Neural progenitor cell (in vitro differentiated cells): ENCODE measurements around the gene SEC61A1. TPM values are rescaled to one million over a fixed set of nuclear protein-coding genes. Genes with fewer than 3 reads are reported as not detected.

Experiments used
- DNase-seq: peaks from one replicate; pipeline ENCODE4 v3.0.0-alpha.2; 2016; ENCODE audit warnings: low spot score
- H2AFZ ChIP-seq: fragments of 200-600 bp; sonication (generic); replicated peaks from 2 replicates; pipeline ENCODE4 v1.6.1; 2016; ENCODE audit warnings: antibody characterized with exemption
- H3F3A ChIP-seq: fragments of 200-600 bp; sonication (generic); 2 replicates; pipeline ENCODE4 v1.6.1; 2016; ENCODE audit warnings: antibody characterized with exemption, low read depth
- H3K27ac ChIP-seq: fragments of 200-600 bp; sonication (generic); 2 replicates; pipeline ENCODE4 v1.5.1; 2016; ENCODE audit warnings: mild to moderate bottlenecking
- H3K27me3 ChIP-seq: fragments of 200-600 bp; sonication (generic); 2 replicates; pipeline ENCODE4 v1.6.1; 2016; ENCODE audit warnings: mild to moderate bottlenecking, moderate library complexity
- H3K36me3 ChIP-seq: fragments of 200-600 bp; sonication (generic); 2 replicates; pipeline ENCODE4 v1.5.1; 2016
- H3K4me1 ChIP-seq: fragments of 200-600 bp; sonication (generic); 2 replicates; pipeline ENCODE4 v1.6.1; 2016; ENCODE audit warnings: mixed run types
- H3K4me2 ChIP-seq: fragments of 200-600 bp; sonication (generic); 2 replicates; pipeline ENCODE4 v1.6.1; 2016
- H3K4me3 ChIP-seq: fragments of 200-600 bp; sonication (generic); 2 replicates; pipeline ENCODE4 v1.5.1; 2016
- H3K79me2 ChIP-seq: fragments of 200-600 bp; sonication (generic); 2 replicates; pipeline ENCODE4 v1.6.1; 2016; ENCODE audit warnings: low read depth
- H3K9ac ChIP-seq: fragments of 200-600 bp; sonication (generic); 2 replicates; pipeline ENCODE4 v1.6.1; 2016
- H3K9me3 ChIP-seq: fragments of 200-600 bp; sonication (generic); 2 replicates; pipeline ENCODE4 v1.5.1; 2016; ENCODE audit warnings: low read depth
- H4K20me1 ChIP-seq: fragments of 200-600 bp; sonication (generic); 2 replicates; pipeline ENCODE4 v1.6.1; 2016; ENCODE audit warnings: low read depth
- H3K27ac Mint-ChIP-seq: 3 replicates; pipeline ENCODE4 v1.8.0; 2021; ENCODE audit warnings: mixed read lengths
- H3K27me3 Mint-ChIP-seq: 2 replicates; pipeline ENCODE4 v1.8.0; 2022; ENCODE audit warnings: low read depth, mild to moderate bottlenecking, inconsistent platforms, moderate library complexity, mixed read lengths; ENCODE audit not compliant: insufficient read depth
- H3K36me3 Mint-ChIP-seq: 3 replicates; pipeline ENCODE4 v1.8.0; 2021; ENCODE audit warnings: mixed read lengths
- H3K4me1 Mint-ChIP-seq: 3 replicates; pipeline ENCODE4 v1.8.0; 2021; ENCODE audit warnings: mixed read lengths
- H3K4me3 Mint-ChIP-seq: 3 replicates; pipeline ENCODE4 v1.8.0; 2021; ENCODE audit warnings: mild to moderate bottlenecking, moderate library complexity, mixed read lengths
- H3K9me3 Mint-ChIP-seq: 3 replicates; pipeline ENCODE4 v1.8.0; 2020; ENCODE audit warnings: mixed read lengths
- CTCF ChIP-seq: fragments of 200-600 bp; sonication (generic); IDR thresholded peaks from 2 replicates; pipeline ENCODE4 v1.5.1; 2017; ENCODE audit warnings: antibody characterized with exemption, mild to moderate bottlenecking
- EZH2 ChIP-seq: fragments of 200-600 bp; sonication (generic); IDR thresholded peaks from 2 replicates; pipeline ENCODE4 v1.6.1; 2017; ENCODE audit warnings: antibody characterized with exemption, mild to moderate bottlenecking, moderate library complexity
- EZH2phosphoT487 ChIP-seq: fragments of 200-600 bp; sonication (generic); IDR thresholded peaks from 2 replicates; pipeline ENCODE4 v1.6.1; 2017; ENCODE audit warnings: antibody characterized with exemption
- total RNA-seq: library from RNA; depleted of rRNA; stranded (reverse); fragments of >200 nt; gene quantifications from 2 replicates; pipeline ENCODE4 v1.2.3, GENCODE V29; 2015; ENCODE audit warnings: low replicate concordance

The SEC61A1 gene
- total RNA-seq, 1 donor from 2014 or later, result 79.1 TPM

DNA sequence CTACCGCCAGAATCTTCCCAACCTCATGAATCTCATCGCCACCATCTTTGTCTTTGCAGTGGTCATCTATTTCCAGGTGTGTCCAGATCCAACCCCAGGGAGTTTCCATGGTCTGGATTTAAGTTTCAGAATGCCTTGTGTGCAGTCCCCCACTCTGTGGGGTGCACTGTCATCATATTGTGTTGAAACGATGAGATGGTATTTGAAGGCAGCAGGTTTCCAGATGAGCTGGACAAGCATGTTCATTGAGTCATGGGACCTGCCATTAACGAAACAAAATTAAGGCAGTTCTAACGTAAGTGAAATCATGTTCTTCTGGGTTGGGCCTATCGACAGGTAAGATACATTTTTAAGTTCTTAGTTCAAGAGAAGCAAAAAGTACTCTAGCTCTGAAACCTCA, 12.7 kb downstream of the SEC61A1 start:
- Histone ChIP-seq H3K4me3 (no peak overlapping the region), H3K27me3 (no peaks in the 10 kb centered on the region), H3K9ac (no peak overlapping the region), H3F3A (peaks cover 10% of the 10 kb centered on the region), H3K36me3 (peaks cover 6% of the 10 kb centered on the region), H3K79me2 (no peaks in the 10 kb centered on the region), H2AFZ (no peak overlapping the region), H3K27ac (no peak overlapping the region), H3K4me2 (no peak overlapping the region), H3K4me1 (no peaks in the 10 kb centered on the region), H3K9me3 (no peaks in the 10 kb centered on the region), H4K20me1 (peaks cover 9% of the 10 kb centered on the region)
- Mint-ChIP-seq H3K9me3 (no peaks in the 10 kb centered on the region), H3K27ac (no peak overlapping the region), H3K36me3 (peaks cover 50% of the 10 kb centered on the region), H3K4me1 (no peaks in the 10 kb centered on the region), H3K27me3 (peaks cover 2% of the 10 kb centered on the region), H3K4me3 (no peak overlapping the region)
- no peak for DNase-seq
- no peak for TF ChIP-seq EZH2
- no peak for TF ChIP-seq CTCF
- no peak for TF ChIP-seq EZH2phosphoT487

GRCh38 chr3:128066114-128066513, 13.9 kb downstream of the SEC61A1 start:
- Histone ChIP-seq H3K9me3 (no peaks in the 10 kb centered on the region), H3K9ac (no peak overlapping the region), H3K79me2 (no peaks in the 10 kb centered on the region), H3K27me3 (no peaks in the 10 kb centered on the region), H3K4me3 (no peak overlapping the region), H3K4me2 (no peak overlapping the region), H3K4me1 (no peaks in the 10 kb centered on the region), H4K20me1 (peaks cover 9% of the 10 kb centered on the region), H3K36me3 (peaks cover 6% of the 10 kb centered on the region), H3F3A (peaks cover 10% of the 10 kb centered on the region), H3K27ac (no peak overlapping the region), H2AFZ (no peak overlapping the region)
- peaks cover 3% of the 10 kb centered on the region for H3K27me3 Mint-ChIP-seq
- no peak for TF ChIP-seq EZH2phosphoT487
- no peak for DNase-seq
- peaks cover 47% of the 10 kb centered on the region for H3K36me3 Mint-ChIP-seq
- no peaks in the 10 kb centered on the region for H3K9me3 Mint-ChIP-seq
- H3K27ac Mint-ChIP-seq, result no peak overlapping the region
- H3K4me3 Mint-ChIP-seq, result no peak overlapping the region
- no peaks in the 10 kb centered on the region for H3K4me1 Mint-ChIP-seq

DNA sequence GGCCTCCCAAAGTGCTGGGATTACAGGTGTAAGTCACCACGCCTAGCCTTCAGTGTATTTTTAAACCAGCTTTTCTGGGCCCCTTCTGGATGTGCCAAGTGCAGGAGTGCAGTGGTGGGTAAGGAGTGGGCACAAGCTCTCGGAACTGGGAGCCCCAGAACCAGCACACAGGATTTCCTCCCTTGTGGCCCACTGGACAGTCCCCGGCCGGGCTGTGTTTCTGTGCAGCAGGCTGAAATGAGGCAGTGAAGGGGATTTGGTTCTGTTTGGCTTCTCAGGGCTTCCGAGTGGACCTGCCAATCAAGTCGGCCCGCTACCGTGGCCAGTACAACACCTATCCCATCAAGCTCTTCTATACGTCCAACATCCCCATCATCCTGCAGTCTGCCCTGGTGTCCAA, 14.4 kb downstream of the SEC61A1 start:
- Histone ChIP-seq H3K4me2 (no peak overlapping the region), H3F3A (peaks cover 10% of the 10 kb centered on the region), H3K27me3 (no peaks in the 10 kb centered on the region), H3K36me3 (peaks cover 6% of the 10 kb centered on the region), H3K9me3 (no peaks in the 10 kb centered on the region), H3K9ac (no peak overlapping the region), H3K4me1 (no peaks in the 10 kb centered on the region), H2AFZ (no peak overlapping the region), H3K4me3 (no peak overlapping the region), H3K27ac (no peak overlapping the region), H4K20me1 (peaks cover 9% of the 10 kb centered on the region), H3K79me2 (no peaks in the 10 kb centered on the region)
- Mint-ChIP-seq H3K9me3 (no peaks in the 10 kb centered on the region), H3K27ac (no peak overlapping the region), H3K27me3 (peaks cover 3% of the 10 kb centered on the region), H3K4me3 (no peak overlapping the region), H3K36me3 (peaks cover 44% of the 10 kb centered on the region), H3K4me1 (no peaks in the 10 kb centered on the region)
- no peak for DNase-seq
- TF ChIP-seq CTCF (no peak), EZH2 (no peak), EZH2phosphoT487 (no peak)

- H2AFZ ChIP-seq, result no peak overlapping the region
- H3K9ac ChIP-seq, result no peak overlapping the region
- no peaks in the 10 kb centered on the region for H3K9me3 ChIP-seq
- peaks cover 10% of the 10 kb centered on the region for H3F3A ChIP-seq
- Mint-ChIP-seq H3K9me3 (no peaks in the 10 kb centered on the region), H3K27ac (no peak overlapping the region), H3K4me1 (no peaks in the 10 kb centered on the region), H3K4me3 (no peak overlapping the region), H3K27me3 (peaks cover 3% of the 10 kb centered on the region), H3K36me3 (peaks cover 37% of the 10 kb centered on the region)
- no peak overlapping the region for H3K27ac ChIP-seq
- H3K27me3 ChIP-seq, result no peaks in the 10 kb centered on the region
- no peak overlapping the region for H3K4me2 ChIP-seq
- H3K79me2 ChIP-seq, result no peaks in the 10 kb centered on the region
- peaks cover 9% of the 10 kb centered on the region for H4K20me1 ChIP-seq
- H3K4me3 ChIP-seq, result no peak overlapping the region
- peaks cover 6% of the 10 kb centered on the region for H3K36me3 ChIP-seq
- TF ChIP-seq CTCF, result no peak
- TF ChIP-seq EZH2, result no peak
- TF ChIP-seq EZH2phosphoT487, result no peak
- DNase-seq, result no peak
- H3K4me1 ChIP-seq, result no peaks in the 10 kb centered on the region
Measured at GRCh38 chr3:128067489-128067888, 15.3 kb downstream of the SEC61A1 start.
